ENCODE results near the gene FTO. TPM values are rescaled to one million over a fixed set of nuclear protein-coding genes. Genes with fewer than 3 reads are reported as not detected.

Gene FTO
- total and polyA plus RNA-seq, 2 of the 13 experiments (the other 11 are each of a cell fraction or from before 2014, with no cell fraction given): 41.6 to 55.8 TPM

- H3K4me3 ChIP-seq (replicated peaks in 1 of 3; ENCODE audit: insufficient read depth in 1 of 3, low read depth in 2 of 3, low read length in 3 of 3): no peak overlapping the region
- WGBS (ENCODE audit: low lambda C conversion rate): over 99% methylated on average over 6 of the region's 6 CpGs
- no peak for DNase-seq (ENCODE audit: low spot score)
- no peaks in the 10 kb centered on the region for H3K36me3 ChIP-seq (replicated peaks in 1 of 2; ENCODE audit: control insufficient read depth in 1 of 2, insufficient read depth in 2 of 2, low read length in 2 of 2)
- ChIA-PET CTCF (ENCODE audit: low intra/inter-chr PET ratio, low total read pairs) (no interaction called here), POLR2A (no interaction called here)
- no peak for FAIRE-seq
- H3K4me2 ChIP-seq (ENCODE audit: low read depth, low read length): no peak overlapping the region
- H3K79me2 ChIP-seq (ENCODE audit: insufficient read depth, low read length): no peaks in the 10 kb centered on the region
- H2AFZ ChIP-seq (ENCODE audit: low read length): no peak overlapping the region
- H3K9me3 ChIP-seq (ENCODE audit: low read length): no peaks in the 10 kb centered on the region
- ATAC-seq: no peak; the same call in 2 of the 3 replicates
- no peaks in the 10 kb centered on the region for H3K27me3 ChIP-seq (ENCODE audit: control insufficient read depth in 1 of 2, insufficient read depth in 2 of 2, low read length in 2 of 2)
- no peaks in the 10 kb centered on the region for H4K20me1 ChIP-seq (ENCODE audit: insufficient read depth, low read length)
- H3K4me1 ChIP-seq (ENCODE audit: insufficient read depth, low read length): peaks cover 43% of the 10 kb centered on the region
- no peak overlapping the region for H3K9ac ChIP-seq (ENCODE audit: insufficient read depth, low read depth, low read length)
- intact Hi-C loops (cut with micrococcal nuclease; ENCODE audit: unreplicated experiment) (loop anchor here (10.0 kb wide), 1 partner anchor 113 kb away; no protein-coding TSS in a partner anchor), in situ Hi-C loops (cut with HindIII; ENCODE audit: extremely low pct_ligation_motif_present, low pct_unique_long_range_greater_than_20kb) (no loop called here)
- BruUV-seq (replicated peaks): no TSS peak
- H3K27ac ChIP-seq (ENCODE audit: extremely low read length, insufficient read depth, low read length): no peak overlapping the region
- no peak for TF ChIP-seq HMGA1 (CRISPR knock-in tag; conservative IDR thresholded peaks at IDR 0.05)
- no peak for TF ChIP-seq ZNF136 (CRISPR knock-in tag; IDR thresholded peaks at IDR 0.05; ENCODE audit: low read depth)
- no peak for TF ChIP-seq ZNF558 (CRISPR knock-in tag; IDR thresholded peaks at IDR 0.05; ENCODE audit: borderline replicate concordance)
- no peak for TF ChIP-seq ZNF224 (CRISPR knock-in tag; IDR thresholded peaks at IDR 0.05)
These were observed 357.5 kb downstream of the FTO start for GRCh38 chr16:54061454-54061853.

DNA sequence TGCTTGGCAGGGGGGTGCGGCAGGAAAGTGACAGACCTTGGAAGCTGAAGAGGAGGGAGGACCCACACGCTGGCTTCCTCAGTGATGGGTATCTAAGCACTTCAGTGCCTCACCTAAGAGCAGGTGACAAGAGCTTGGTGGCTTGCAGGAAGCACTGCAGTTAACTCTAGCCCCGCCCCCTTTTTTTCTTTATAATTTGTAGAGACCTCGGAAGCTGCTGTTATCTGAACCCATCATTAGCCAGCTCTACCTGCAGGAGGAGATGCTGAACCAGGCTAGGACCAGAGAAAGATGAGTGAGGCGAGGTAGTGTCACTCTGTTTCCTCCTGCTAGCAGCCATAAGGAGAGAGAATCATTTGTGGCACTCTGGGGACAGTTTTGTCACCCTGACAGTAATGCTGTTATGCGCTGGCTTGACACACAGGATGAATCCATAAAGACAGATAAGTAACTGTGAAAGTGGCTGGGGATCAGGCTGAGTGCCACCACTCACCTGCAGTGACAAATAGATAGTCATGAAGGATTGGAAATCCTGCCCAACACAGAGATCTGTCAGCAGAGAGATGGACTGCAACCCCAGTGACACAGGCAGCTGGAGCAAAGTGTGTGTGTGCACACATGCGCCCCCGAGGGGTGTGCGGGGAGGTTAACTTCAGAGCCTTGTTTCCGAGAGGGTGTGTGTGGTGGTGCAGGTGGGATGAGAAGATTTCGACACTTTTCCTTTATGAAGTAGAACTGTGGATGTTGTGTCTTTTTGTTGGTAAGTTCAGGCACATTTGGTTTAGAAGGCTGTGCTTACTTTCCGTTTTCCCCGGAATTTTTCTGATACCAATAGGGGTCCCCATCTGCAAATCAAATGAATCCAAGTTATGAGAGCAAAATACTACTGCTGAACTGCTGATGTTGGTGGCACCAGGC is 358.7 kb downstream of the FTO start:
- H3K4me1 ChIP-seq (ENCODE audit: insufficient read depth, low read length): peaks cover 55% of the 10 kb centered on the region
- no peaks in the 10 kb centered on the region for H3K9me3 ChIP-seq (ENCODE audit: low read length)
- no peak overlapping the region for H3K27ac ChIP-seq (ENCODE audit: extremely low read length, insufficient read depth, low read length)
- DNase-seq (ENCODE audit: low spot score): no peak
- no peaks in the 10 kb centered on the region for H4K20me1 ChIP-seq (ENCODE audit: insufficient read depth, low read length)
- FAIRE-seq: no peak
- in situ Hi-C loops (cut with HindIII; ENCODE audit: extremely low pct_ligation_motif_present, low pct_unique_long_range_greater_than_20kb) (no loop called here), intact Hi-C loops (cut with micrococcal nuclease; ENCODE audit: unreplicated experiment) (loop anchor here (10.0 kb wide), 1 partner anchor 112 kb away; no protein-coding TSS in a partner anchor)
- peak; percentile 59 for ATAC-seq
- no peak overlapping the region for H3K4me2 ChIP-seq (ENCODE audit: low read depth, low read length)
- no TSS peak for BruUV-seq (replicated peaks)
- no peaks in the 10 kb centered on the region for H3K27me3 ChIP-seq (ENCODE audit: control insufficient read depth in 1 of 2, insufficient read depth in 2 of 2, low read length in 2 of 2)
- no peaks in the 10 kb centered on the region for H3K36me3 ChIP-seq (replicated peaks in 1 of 2; ENCODE audit: control insufficient read depth in 1 of 2, insufficient read depth in 2 of 2, low read length in 2 of 2)
- H2AFZ ChIP-seq (ENCODE audit: low read length): no peak overlapping the region
- 92% methylated on average over 13 of the region's 13 CpGs for WGBS (ENCODE audit: low lambda C conversion rate)
- H3K4me3 ChIP-seq (replicated peaks in 1 of 3; ENCODE audit: insufficient read depth in 1 of 3, low read depth in 2 of 3, low read length in 3 of 3): no peak overlapping the region
- ChIA-PET POLR2A (interaction anchor here (1.2 kb wide), 1 partner anchor 118 kb away, joined by 3 read pairs; no protein-coding TSS in a partner anchor), CTCF (ENCODE audit: low intra/inter-chr PET ratio, low total read pairs) (no interaction called here)
- H3K9ac ChIP-seq (ENCODE audit: insufficient read depth, low read depth, low read length): no peak overlapping the region
- H3K79me2 ChIP-seq (ENCODE audit: insufficient read depth, low read length): no peaks in the 10 kb centered on the region
- TF ChIP-seq USF2 (IDR thresholded peaks at IDR 0.05; ENCODE audit: low read depth, low read length) (no peak), USF2 (CRISPR knock-in tag; IDR thresholded peaks at IDR 0.05; ENCODE audit: borderline replicate concordance) (no peak), FOXJ3 (CRISPR knock-in tag; IDR thresholded peaks at IDR 0.05; ENCODE audit: borderline replicate concordance) (no peak), ESRRA (CRISPR knock-in tag; IDR thresholded peaks at IDR 0.05; ENCODE audit: low read depth) (0 out of 2 replicates have a peak, but pooled peaks have one; percentile 17), ZNF598 (CRISPR knock-in tag; IDR thresholded peaks at IDR 0.05; ENCODE audit: borderline replicate concordance) (no peak), SNAPC2 (CRISPR knock-in tag; IDR thresholded peaks at IDR 0.05) (no peak)
- TF ChIP-seq, protein P1, sequence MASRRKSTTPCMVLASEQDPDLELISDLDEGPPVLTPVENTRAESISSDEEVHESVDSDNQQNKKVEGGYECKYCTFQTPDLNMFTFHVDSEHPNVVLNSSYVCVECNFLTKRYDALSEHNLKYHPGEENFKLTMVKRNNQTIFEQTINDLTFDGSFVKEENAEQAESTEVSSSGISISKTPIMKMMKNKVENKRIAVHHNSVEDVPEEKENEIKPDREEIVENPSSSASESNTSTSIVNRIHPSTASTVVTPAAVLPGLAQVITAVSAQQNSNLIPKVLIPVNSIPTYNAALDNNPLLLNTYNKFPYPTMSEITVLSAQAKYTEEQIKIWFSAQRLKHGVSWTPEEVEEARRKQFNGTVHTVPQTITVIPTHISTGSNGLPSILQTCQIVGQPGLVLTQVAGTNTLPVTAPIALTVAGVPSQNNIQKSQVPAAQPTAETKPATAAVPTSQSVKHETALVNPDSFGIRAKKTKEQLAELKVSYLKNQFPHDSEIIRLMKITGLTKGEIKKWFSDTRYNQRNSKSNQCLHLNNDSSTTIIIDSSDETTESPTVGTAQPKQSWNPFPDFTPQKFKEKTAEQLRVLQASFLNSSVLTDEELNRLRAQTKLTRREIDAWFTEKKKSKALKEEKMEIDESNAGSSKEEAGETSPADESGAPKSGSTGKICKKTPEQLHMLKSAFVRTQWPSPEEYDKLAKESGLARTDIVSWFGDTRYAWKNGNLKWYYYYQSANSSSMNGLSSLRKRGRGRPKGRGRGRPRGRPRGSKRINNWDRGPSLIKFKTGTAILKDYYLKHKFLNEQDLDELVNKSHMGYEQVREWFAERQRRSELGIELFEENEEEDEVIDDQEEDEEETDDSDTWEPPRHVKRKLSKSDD (CRISPR knock-in tag; IDR thresholded peaks at IDR 0.05; ENCODE audit: low read depth): no peak
